Measurements from ENCODE around the gene GOLGA2.

DNA sequence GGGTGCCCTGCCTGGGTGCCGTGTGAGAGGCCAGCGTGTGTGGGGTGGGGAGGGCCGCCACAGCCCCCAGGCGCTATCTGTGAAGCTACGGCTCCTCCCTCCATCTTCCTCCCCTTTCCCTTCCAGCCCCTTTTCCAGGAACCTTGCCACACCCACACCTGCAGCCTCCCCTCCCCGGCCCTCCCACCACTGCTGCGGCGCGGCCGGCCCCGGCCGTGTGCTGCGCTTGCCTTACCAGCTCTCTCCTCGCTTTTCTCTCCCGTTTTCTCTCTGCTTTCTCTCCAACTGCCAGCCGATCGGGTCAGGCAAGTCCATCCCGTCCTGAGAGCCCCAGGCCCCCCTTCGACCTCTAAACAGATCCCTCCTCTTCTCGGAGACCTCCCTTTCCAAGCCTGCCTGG, 21.4 kb downstream of the GOLGA2 start:
- TF ChIP-seq, protein P1, sequence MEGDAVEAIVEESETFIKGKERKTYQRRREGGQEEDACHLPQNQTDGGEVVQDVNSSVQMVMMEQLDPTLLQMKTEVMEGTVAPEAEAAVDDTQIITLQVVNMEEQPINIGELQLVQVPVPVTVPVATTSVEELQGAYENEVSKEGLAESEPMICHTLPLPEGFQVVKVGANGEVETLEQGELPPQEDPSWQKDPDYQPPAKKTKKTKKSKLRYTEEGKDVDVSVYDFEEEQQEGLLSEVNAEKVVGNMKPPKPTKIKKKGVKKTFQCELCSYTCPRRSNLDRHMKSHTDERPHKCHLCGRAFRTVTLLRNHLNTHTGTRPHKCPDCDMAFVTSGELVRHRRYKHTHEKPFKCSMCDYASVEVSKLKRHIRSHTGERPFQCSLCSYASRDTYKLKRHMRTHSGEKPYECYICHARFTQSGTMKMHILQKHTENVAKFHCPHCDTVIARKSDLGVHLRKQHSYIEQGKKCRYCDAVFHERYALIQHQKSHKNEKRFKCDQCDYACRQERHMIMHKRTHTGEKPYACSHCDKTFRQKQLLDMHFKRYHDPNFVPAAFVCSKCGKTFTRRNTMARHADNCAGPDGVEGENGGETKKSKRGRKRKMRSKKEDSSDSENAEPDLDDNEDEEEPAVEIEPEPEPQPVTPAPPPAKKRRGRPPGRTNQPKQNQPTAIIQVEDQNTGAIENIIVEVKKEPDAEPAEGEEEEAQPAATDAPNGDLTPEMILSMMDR (IDR thresholded peaks at IDR 0.05) = no peak
- TF ChIP-seq POLR2A (IDR thresholded peaks at IDR 0.05) = no peak
